AG09319 (cell line): ENCODE results near the gene CEP250.

Source experiments
- DNase-seq: peaks from one replicate; pipeline ENCODE4 v3.0.0-alpha.2; 2010; ENCODE audit warnings: low read depth; ENCODE audit errors: extremely low read depth
- CTCF ChIP-seq: IDR thresholded peaks from 2 replicates; pipeline ENCODE4 v1.5.1; 2011; ENCODE audit warnings: low read depth, mild to moderate bottlenecking, inconsistent platforms, low read length, moderate library complexity

CEP250 gene

GRCh38 chr20:35468671-35469334 is 13.4 kb downstream of the CEP250 start:
- DNase-seq = no peak
- no peak for TF ChIP-seq CTCF

- no peak for DNase-seq
- TF ChIP-seq CTCF = no peak
Measured at GRCh38 chr20:35472209-35472608, 16.8 kb downstream of the CEP250 start.

DNA sequence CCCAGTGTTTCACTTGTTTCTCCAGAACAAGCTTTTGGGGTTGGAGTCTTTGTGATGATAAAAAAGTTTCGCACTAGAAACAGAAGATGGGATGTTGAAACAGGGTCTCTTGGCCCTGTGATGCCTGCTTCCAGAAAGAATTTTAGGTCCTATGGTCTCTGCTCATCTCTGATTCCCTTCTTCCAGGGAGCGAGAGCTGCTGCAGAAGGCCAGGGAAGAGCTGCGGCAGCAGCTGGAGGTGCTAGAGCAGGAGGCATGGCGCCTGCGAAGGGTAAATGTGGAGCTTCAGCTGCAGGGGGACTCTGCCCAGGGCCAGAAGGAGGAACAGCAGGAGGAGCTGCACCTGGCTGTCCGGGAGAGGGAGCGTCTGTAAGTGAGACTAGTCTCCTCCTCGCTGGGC is 18.3 kb downstream of the CEP250 start:
- no peak for DNase-seq
- no peak for TF ChIP-seq CTCF

DNA sequence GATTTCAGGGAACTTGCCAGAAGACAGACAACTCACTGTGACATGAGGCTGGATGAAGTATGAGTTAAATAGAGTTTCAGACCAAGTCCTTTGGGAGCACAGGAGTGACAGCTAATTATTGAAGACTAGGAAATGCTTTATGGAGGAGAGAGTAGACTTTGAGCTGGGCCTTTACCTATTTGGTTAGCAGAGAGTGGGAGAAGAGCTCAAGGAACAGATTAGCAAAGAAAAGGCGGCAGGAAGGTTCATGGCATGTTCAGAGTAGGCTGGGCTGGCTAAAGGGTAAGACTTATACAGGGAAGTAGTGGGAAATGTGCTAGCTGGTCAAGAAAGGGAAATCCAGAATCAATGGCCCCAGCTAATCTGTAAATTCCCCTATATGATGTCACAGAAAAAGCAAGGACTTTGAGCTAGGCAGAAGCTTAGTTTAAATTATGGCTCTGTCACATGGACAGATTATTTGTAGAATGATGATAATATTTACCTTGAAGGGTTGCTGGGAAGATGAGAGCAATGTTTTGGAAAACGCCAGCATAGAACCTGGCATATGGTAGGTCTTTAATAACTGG is 19.0 kb downstream of the CEP250 start:
- no peak for DNase-seq
- no peak for TF ChIP-seq CTCF

DNA sequence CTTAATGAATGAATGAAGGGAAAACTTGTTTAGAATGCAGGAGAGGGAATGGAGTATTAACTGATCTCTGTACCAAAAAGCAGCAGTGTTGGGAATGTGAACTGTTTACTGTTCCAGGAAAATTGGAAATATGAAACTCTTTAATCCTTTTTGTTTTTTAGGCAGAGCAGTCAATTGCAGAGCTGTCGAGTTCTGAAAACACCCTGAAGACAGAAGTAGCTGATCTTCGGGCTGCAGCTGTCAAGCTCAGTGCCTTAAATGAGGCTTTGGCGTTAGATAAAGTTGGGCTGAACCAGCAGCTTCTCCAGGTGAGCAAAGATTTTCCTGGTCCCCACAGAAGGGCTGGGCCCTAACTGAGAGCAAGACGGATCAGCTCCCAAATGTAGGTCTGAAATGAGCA is 20.9 kb downstream of the CEP250 start:
- TF ChIP-seq CTCF = no peak
- DNase-seq = no peak

DNA sequence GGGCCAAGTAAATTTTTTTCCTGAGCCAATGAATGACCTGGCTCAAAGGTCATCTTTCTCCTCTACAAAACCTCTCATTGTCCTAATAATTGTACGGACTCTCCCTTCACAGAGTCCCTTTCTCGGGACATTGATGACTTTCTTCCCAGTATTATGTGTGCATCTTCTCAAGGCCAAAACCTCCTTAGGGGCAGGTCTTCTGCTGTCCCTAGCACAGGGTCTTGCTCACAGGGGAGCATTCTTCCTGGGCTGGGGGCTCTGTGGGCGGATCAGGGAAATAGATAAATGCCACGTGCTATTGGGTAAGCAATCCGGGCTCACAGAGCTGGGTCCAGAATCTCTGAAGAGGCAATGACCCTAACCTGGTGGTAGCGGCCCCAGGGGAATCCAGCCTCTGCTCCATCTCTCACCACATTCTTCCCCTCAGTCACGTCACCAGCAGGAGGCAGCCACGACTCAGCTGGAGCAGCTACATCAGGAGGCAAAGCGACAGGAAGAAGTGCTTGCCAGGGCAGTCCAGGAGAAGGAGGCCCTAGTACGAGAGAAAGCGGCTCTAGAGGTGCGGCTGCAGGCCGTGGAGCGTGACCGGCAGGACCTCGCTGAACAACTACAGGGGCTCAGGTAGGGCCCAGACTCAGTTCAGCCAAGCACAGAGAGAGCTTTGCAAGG is 23.5 kb downstream of the CEP250 start:
- no peak for TF ChIP-seq CTCF

GRCh38 chr20:35479798-35480197 is 24.4 kb downstream of the CEP250 start:
- DNase-seq = no peak
- TF ChIP-seq CTCF = no peak

More for the DNA sequence above, 23.5 kb downstream of the CEP250 start:
- DNase-seq = no peak
